Activated naive CD4-positive, alpha-beta T cell treated with anti-CD3 and anti-CD28 coated beads, Interleukin-2, amount 50 U/mL, for 16 hours (primary cell): ENCODE measurements around the gene WBP1L.
"Not testable (repeated sequence)": the region's sequence is repeated elsewhere in the genome, so short reads cannot be mapped to it uniquely, and the experiment has no call there.

Experiments
- DNase-seq: peaks from one replicate; pipeline ENCODE4 v3.0.0-alpha.2; 2020

The WBP1L gene

DNA sequence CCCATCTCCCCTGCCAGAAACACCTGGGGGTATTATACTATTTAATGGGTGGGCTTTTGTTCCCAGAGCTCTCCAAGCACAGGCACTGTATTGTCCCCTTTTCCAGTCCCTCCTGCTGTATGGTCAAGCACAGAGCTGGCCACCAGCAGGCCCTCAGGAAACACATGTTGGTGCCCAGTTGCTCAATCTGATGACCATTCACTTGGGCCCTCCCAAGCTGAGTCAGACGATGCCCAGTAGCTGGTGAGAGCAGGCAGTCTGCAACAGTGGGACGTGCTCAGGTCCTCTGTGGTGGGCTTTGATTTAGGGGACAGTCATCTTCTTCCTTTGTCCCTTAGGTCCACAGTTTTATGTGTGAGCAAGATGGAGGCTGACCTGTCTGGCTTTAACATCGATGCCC is 17.5 kb upstream of the WBP1L start:
- DNase-seq = no peak

DNA sequence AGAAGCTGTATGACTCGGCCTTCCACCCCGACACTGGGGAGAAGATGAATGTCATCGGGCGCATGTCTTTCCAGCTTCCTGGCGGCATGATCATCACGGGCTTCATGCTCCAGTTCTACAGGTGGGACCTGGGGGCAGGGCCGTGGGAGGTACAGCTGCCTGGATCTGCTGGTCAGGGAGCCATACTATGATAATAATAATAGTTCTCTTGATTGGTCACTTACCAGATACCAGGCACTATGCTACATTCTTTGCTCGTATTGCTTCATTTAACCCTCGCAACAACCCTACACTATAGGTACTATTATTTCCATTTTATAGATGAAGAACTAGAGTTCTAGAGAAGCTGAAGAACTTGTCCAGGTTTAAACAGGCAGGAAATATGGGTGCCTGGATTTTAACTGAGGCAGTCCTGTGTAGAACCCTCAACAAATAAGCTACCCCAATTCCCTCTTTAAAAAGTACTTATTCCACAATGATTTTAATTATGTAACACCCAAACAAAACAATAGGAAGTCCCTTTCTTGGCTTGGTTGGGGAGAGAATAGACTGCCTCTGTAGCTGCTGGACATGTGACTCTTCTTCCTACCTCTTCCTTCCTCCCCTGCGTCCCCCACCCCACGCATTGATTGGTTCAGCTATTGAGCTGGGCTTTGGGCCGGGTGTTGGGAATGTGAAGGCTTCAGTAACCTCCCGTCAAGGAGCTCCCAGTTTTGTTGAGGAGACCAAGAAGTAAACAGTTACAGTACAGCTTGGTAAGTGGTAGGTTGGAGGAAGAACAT is 16.5 kb upstream of the WBP1L start:
- no peak for DNase-seq

DNA sequence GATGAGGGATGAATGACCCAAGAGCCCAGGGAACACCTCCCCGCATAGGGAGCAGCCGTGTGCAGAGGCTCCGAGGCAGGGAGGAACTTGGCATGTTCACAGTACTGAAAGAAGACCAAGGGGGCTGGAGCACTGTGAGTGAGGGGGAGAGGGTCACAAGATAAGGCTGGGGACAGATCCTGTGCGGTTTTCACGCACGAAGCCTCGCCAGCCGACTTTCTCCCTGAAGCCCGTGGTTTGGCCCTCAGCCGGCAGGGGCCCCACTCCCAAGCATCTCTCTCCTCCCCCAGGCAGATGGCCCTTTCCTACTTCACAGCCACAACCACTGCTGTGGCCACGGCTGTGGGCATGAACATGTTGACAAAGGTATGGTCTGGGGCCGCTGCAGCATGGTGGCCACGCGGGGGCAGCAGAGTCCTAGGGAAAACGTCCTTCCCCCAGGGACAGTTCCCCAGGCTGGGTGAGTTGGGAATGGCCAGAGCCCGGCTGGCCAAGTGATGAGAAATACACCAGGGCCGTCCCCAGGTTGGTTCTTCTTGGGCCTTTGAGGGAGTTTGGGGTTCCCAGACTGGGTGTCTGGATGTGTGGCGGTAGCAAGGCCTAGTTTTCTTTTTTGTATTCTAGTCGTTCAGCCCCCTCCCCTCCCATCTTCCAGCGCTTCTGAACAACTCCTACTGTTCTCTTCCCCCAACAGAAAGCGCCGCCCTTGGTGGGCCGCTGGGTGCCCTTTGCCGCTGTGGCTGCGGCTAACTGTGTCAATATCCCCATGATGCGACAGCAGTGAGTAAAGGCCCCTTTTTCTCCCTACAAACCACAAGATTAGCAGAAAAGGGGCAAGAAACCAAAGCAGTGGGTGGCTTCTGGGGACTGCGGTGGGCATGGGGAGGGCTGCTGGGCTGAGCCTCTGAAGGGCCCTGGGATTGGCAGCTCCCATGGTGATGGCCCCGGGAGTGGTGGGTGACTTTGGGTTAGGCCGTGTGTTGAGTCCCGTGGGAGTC is 14.4 kb upstream of the WBP1L start:
- DNase-seq = peak; percentile 51

DNA sequence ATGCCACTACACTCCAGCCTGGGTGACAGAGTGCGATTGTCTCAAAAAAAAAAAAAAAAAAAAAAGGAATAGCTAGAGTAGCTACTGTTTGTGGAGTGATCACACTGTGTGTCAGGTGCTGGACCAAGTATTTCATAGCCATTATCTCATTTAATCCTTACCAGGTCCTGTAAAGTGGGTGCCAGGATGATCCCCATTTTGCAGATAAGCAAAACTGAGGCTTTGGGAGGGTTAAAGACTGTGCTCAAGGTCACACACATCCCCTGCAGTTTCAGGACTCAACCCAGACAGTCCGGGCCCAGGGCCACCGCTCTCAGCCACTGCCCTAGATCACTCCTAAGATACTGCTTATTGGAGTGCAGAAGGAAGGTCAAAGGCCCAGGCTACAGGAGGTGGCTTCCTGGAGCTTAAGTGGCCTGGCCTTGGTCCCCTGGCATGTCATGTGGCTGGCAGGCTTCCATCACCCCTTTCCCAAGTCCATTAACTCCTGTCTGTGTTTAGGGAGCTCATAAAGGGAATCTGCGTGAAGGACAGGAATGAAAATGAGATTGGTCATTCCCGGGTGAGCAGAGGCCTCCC is 12.4 kb upstream of the WBP1L start:
- DNase-seq = no peak

DNA sequence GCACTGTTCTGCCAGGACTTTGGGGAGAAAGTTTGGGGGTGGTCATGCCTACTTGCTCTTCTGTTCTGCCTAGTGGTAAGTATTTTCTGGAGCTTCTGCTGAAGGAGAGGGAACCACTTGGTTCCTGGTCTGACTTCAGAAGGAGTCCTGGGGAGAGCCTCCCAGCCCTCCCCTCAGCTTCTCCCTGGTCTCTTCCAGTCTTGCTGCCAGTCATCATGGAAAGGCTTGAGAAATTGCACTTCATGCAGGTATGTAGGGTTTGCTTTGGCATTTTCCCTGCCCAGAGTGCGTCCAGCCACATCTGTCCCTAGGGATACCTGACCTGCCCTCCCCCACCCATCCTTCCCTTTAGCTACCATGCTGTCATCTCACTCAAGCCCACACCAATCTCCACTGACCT is 11.1 kb upstream of the WBP1L start:
- no peak for DNase-seq

DNA sequence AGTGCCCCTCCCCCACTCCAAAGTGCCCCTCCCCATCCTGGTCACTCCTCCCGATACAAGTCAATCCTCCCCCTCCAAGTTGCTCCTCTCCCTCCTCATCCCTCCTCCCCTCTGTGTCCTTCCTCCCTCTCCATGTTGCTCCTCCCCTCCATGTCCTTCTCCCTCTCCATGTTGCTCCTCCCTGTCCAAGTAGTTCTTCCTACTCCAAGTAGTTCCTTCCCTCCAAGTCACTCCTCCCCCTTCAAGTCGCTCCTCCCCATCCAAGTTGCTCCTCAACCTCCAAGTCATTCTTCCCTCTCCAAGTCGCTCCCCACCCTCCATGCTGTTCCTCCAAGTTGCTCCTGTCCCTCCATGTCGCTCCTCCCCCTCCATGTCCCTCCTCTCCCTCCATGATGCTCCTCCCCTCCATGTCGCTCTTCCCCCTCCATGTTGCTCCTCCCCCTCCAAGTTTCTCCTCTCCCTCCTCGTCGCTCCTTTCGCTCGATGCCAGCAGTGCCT is 8.6 kb upstream of the WBP1L start:
- DNase-seq = no peak

DNA sequence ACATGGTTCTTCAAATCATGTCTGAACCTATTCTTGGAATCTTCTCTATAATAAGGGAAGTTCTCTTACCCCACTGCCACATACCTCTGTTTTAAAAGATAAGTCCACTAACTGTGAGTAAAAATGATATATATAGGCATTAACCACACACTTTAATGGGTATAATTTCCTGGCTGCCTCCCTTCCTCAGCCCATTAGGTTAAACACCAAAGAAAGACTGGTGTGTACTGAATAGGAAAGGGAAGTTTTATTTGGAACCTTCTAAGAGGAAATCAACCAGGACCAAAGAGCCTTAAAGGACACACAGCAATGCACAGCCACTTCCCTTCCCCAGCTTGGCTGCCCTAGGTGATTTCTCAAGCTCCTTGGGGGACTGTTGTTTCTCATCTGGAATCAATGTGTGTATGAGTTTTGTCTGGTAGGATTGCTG is 5.0 kb upstream of the WBP1L start:
- no peak for DNase-seq

DNA sequence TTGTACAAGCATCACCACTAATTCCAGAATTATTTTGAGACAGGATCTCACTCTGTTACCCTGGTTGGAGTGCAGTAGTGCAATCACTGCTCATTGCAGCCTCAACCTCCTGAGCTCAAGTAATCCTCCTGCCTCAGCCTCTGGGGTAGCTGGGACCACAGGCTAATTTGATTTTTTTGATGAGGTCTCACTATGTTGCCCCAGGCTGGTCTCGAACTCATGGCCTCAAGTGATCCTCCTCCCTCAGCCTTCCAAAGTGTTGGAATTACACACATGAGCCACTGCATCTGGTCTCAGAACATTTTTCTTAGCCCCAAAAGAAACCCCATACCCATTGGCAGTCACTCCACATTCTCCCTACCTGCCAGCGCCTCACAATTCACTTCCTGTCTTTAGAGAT is 3.5 kb upstream of the WBP1L start:
- DNase-seq = no peak

DNA sequence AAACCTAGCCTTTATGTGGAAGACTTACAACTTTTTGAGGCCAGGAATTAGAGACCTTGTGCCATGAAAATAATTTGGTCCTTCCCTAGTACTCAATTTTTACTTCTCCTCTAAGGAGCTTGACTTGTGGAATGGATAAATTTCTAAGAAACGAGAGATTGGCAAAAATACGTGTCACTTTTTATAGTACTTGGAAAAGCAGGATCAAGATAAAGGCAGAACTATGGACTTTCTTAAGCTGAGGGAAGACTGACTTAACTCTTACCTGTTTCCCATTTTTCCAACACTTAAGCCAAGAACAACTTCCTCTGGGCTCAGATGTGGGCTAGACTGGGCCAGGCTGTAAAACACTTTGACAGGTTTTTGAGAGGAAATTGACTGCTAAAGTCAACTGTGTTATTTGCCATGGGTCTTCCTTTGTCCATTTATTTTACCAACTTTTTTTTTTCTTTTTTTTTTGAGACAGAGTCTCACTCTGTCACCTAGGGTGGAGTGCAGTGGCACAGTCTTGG is 2.0 kb upstream of the WBP1L start:
- DNase-seq = no peak

DNA sequence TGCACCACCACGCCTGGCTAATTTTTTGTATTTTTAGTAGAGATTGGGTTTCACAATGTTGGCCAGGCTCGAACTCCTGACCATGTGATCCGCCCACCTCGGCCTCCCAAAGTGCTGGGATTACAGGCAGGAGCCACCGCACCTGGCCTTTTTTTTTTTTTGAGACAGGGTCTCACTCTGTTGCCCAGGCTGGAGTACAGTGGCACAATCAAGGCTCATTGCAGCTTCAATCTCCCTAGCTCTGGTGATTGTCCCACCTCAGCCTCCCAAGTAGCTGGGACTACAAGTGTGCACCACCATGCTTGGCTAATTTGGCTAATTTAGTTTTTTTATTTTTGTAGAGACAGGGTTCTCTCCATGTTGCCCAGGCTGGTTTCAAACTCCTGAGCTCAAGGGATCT is 1.4 kb upstream of the WBP1L start:
- not testable (repeated sequence) for DNase-seq

DNA sequence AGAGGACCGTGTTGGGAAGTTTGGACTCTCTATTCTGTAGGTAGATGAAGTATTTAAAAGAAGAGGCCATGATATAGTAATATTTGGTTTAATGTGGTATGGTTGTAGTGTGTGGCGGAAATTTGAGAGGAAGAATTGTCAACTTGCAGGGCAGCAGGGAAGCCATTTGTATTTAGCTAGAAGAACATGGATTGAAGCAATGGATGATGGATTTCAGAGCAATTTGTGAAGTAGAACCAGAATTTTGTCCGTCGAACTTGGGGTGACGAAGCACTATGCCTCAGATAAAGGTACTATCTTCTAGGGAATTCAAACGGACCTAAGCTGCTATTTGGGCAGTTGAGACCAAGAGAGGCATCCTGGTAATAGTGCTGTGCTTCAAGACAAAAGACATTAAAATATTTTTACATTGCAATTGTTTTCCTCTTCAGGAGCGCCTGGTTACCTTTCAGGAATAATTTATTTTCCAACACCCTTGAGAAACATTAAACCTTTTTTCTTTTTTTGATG is 615 bp upstream of the WBP1L start:
- DNase-seq = no peak

DNA sequence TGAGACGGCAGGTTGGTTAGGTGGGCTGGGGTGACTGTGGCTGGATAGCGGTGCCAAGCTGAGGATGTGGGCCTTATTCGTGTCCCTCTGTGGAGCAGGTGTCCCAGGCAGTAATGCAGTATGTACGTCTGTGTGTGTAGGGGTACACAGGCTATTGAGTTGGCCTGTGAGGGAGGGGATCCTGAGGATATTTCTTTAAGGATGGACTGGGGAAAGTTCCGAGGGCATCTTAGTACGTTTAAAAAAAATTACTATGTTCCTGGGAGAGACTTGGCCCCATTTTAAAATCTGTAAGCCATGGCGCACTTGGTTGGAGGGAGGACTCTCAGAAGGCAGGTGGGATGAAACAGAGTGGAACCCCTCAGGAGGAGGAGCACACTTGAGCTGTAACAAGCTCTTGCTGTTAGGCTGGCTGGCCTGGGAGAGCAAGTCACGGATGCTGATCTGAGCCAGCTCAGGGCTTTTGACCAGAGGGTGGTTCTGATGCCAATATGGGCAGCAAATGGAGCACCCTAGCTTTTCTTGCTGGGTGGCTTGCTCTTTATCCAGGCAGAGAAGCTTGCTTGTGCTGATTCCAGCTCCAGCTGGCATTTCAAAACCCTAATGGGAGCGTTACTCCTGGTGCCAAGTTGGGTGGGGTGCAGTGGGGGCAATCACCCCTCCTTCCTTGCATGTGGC is 765 bp downstream of the WBP1L start:
- DNase-seq = no peak

DNA sequence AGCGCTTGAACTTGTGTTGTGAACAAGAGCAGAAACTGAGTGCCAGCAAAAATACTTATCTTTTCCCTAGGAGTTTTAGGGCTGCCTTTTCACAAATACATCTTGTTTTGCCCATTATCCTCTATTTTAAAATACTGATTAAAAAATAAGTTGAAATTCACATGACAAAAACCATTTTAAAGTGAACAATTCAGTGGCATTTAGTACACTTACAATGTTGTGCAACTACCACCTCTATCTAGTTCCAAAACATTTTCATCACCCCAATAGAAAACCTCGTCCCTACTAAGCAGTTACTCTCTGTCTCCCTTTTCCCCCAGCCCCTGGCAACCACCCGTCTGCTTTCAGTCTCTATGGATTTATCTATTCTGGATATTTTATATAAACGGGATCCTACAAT is 1.4 kb downstream of the WBP1L start:
- no peak for DNase-seq

DNA sequence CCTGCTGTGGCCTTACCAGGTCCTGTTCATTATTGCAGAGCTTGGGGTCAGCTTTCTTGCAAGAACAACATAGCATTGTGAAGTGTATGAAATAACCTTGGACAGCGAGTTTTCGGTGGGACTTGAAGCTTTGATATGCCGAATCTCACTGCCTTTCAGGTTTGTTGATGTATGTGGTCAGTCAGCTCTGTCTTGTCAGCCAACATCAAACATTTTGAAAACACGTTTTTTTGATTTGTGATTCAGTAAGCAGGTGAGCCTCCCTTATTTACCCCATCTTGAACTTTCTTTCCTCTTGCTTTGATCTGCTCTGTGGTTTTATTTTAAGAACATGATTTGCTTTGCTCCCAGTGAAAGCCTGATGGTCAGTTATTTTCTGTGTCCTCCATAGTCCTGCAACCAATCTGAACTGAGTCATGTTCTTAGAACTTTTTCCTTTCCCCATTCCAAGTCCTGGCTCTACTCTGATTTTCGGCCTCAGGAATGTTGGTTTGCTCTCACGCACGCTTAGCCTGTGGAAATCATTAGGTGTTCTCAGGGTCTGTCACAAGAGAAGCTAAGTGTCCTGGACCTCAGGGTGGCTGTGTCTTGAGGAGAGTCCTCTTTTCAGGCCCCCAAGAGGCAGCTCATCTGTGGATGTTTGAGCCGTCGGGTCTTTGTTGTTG is 8.7 kb downstream of the WBP1L start:
- no peak for DNase-seq

DNA sequence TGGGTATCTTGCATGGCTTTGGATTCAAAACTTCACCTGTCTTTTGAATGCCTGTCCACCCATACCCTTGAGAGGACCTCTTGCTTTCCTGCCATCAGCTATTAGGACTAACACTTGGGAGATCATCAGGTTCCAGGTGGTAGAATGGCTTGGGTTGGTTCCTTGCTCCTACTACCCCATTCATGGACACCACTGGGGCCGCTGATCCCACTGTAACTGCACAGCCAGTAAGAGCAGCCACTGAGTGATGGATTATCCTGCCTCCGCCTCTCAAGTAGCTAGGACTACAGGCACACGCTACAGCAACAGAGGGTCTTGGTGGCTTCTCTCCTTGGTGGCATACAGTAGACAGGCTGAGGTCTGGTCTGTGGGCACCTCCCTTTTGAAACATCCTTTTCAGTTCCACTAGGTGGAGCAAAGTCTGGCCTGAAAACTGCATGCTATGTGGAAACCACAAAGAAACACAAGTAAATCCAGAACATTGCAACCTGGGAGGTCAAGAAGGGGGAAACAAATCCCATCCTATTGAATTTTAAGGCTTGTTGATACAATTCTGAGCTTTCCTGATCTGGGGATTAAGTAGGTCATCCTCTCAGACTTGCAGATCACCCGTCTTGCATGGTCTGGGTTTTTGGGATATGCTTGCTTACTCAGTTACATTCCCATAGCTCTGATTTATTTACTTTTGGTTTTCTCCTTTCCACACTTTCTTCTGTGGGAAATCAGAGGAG is 9.4 kb downstream of the WBP1L start:
- no peak for DNase-seq

DNA sequence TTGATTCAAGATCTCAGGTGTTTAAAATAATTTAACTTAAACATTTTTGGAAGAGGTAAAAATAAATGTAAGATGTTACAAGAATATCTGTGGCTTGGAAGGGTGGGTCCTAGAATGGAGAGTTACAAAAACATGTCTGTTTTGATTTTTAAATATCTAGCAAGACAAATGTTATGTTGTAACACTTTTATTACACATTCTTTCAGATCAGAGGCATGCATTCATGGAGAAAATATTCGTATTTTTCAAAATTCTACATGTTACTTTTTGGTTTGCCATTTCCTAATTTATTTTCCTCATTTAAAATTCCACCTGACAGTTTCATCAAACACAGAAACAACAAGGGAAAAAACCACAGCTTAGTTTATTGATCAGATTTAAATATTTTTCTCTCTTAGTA is 10.0 kb downstream of the WBP1L start:
- DNase-seq = no peak

DNA sequence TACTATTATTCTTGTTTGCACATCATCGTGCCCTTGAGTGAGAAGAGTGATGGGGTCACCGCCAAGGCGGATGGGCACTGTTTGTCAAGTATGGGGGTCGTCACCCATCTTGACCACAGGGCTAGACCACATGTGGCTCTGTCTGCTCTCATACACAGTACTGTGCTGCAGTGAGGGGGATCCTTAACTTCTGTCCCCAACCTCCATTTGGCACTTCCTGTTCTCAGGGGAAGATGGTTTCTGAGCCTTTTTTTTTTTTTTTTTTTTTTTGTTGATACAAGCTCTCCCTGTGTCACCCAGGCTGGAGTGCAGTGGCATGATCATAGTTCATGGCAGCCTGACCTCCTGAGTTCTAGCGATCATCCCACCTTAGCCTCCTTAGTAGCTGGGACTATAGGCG is 13.6 kb downstream of the WBP1L start:
- no peak for DNase-seq

DNA sequence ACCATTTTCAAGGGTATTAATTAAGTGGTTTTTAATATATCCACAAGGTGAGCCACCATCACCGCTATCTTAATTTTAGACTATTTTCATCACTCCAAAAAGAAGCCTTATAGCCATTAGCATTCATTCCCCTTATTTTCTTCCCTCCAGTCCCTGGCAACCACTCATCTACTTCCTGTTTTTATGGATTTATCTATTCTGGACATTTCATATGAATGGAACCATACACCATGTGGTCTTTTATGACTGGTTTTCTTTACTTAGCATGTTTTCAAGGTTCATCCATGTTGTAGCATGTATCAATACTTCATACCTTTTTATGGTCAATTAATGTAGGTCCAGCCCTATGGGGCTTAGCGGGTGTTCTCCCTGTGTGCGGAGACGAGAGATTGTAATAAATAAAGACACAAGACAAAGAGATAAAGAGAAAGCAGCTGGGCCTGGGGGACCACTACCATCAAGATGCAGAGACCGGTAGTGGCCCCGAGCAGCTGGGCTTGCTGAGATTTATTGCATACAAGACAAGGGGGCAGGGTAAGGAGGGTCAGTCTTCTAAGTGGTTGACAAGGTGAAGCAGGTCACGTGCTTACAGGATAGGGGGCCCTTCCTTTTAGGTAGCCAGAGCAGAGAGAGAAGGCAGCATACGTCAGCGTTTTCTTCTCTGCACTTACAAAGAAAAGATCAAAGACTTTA is 14.6 kb downstream of the WBP1L start:
- DNase-seq = no peak

DNA sequence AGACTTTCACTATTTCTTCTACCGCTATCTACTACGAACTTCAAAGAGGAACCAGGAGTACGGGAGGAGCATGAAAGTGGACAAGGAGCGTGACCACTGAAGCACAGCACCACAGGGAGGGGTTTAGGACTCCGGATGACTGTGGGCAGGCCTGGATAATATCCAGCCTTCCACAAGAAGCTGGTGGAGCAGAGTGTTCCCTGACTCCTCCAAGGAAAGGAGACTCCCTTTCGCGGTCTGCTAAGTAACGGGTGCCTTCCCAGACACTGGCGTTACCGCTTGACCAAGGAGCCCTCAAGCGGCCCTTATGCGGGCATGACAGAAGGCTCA is 15.2 kb downstream of the WBP1L start:
- DNase-seq = not testable (repeated sequence)

DNA sequence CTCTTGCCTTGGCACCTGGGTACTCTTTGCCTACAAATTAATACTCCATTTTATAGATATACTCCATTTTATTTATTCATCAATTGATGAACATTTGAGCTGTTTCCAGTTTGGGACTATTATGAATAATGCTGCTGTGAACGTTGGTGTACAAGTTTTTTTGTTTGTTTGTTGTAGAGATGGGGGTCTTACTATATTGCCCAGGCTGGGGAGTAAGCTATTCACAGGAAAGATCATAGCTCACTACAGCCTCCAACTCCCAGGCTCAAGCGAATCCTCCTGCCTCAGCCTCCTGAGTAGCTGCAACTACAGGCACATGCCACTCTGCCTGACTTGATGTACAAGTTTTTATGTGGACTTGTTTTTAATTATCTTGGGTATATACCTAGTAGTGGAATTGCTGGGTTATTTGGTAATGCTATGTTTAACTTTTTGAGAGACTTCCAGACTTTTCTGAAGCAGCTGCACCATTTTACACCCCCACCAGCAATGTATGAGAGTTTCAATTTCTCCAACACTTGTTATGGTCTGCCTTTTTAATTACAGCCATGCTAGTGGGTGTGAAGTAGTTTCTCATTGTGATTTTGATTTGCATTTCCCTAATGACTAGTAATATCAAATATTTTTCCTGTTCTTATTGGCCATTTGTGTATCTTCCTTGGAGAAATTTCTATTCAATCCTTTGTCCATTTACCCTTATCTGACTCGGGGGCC is 15.9 kb downstream of the WBP1L start:
- no peak for DNase-seq
